Skin of body (tissue), 2 donors: ENCODE data around the gene PIPOX. TPM values are rescaled to one million over a fixed set of nuclear protein-coding genes. Genes with fewer than 3 reads are reported as not detected.

ENCODE experiments used
- DNase-seq: peaks from one replicate; lab custom pipeline; 2025; lab: John Stamatoyannopoulos, UW
- total RNA-seq: library from RNA; depleted of rRNA; stranded (reverse); fragments of >200 nt; gene quantifications from one replicate; pipeline ENCODE4 v1.2.3, GENCODE V29; 2014

Gene PIPOX
- total RNA-seq, 1 donor from 2014 or later = 0.20 TPM

DNA sequence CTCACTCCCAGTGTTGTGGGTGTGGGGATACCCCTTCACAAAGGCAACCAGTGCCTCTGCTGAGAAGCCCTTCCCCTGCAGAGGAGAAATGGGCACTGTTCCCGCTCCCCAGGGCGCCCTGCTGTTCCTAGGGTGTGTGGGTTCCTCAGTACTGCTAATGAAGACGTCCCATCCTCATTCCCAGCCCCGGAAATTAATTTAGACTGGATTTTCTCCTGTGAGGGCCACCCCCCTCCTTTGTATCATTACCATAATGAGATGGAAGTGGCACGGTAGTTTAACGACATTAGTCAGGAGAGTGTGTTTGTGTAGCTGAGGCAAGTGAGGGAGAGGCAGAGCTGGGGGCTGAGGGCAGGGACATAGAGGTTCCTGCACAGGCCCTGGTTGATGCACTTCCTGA lies 53.2 kb downstream of the PIPOX start:
- DNase-seq = no peak

DNA sequence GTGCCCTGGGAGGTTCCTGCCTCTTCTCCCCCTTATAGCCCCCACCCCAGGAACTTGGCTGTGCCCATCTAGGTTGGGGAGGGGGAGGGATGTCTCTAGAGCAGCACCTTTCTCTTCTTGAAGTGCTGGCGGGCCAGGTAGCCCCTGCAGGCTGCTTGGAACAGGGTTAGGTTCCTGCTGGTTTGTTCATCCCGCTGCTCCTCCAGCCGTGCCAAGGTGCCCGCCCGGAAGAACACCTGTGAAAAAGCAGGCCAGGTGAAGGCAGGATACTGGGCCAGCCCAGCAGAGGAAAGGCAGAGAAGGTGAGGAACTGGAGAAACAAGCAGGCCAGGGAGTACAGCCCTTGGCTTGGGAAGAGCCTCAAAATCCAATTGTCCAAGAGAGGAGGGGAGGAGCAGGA lies 56.6 kb downstream of the PIPOX start:
- no peak for DNase-seq

DNA sequence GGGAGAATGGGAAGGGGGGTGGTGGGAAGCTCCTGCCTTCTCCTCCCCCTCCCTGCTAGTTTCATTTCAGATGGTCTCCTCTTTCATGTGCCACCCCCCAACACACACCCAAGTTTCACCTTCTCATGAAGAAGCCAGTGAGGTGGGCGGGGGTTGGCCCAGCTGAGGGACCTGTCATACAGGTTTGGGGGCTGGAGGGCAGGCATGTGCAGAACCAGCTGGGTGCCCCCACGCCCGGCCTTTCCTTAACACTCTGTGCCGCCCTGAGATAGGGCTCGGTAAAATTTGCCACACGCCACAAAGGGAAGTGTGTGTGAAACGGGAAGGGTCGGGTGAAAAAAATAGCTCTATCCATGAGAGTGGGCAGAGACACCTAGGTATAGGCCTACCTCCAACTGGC lies 57.4 kb downstream of the PIPOX start:
- DNase-seq = no peak

GRCh38 chr17:29102046-29102445 lies 59.1 kb downstream of the PIPOX start:
- no peak for DNase-seq

GRCh38 chr17:29102741-29103181 lies 59.8 kb downstream of the PIPOX start:
- DNase-seq = no peak

- no peak for DNase-seq
Measured at GRCh38 chr17:29103341-29103740, 60.4 kb downstream of the PIPOX start.

Other genes starting within 250 kb of the PIPOX start
- gene FAM222B, start 200.4 kb upstream of the PIPOX start, total RNA-seq = 3.6 TPM
- 20.2 TPM for gene ERAL1, start 188.1 kb upstream of the PIPOX start, total RNA-seq
- 18.7 TPM for gene FLOT2, start 145.4 kb upstream of the PIPOX start, total RNA-seq
- 10.1 TPM for gene DHRS13, start 140.1 kb upstream of the PIPOX start, total RNA-seq
- 18.6 TPM for gene PHF12, start 91.6 kb upstream of the PIPOX start, total RNA-seq
- gene SEZ6, start 37.1 kb upstream of the PIPOX start, total RNA-seq = 0.30 TPM
- 53.9 TPM for gene MYO18A, start 137.3 kb downstream of the PIPOX start, total RNA-seq
- gene CRYBA1, start 203.7 kb downstream of the PIPOX start, total RNA-seq = not detected